Measurements from ENCODE around the gene PLEKHD1.

The PLEKHD1 gene

GRCh38 chr14:69519204-69520100 lies 34.9 kb downstream of the PLEKHD1 start:
- DNase-seq = no peak

- DNase-seq = no peak
These were observed 37.5 kb downstream of the PLEKHD1 start for GRCh38 chr14:69522026-69522425.

GRCh38 chr14:69525896-69526295 lies 41.4 kb downstream of the PLEKHD1 start:
- DNase-seq = no peak

GRCh38 chr14:69527635-69528034 lies 43.1 kb downstream of the PLEKHD1 start:
- no peak for DNase-seq

GRCh38 chr14:69528143-69528542 lies 43.6 kb downstream of the PLEKHD1 start:
- DNase-seq = no peak

- no peak for DNase-seq
These were observed 44.4 kb downstream of the PLEKHD1 start for GRCh38 chr14:69528930-69529329.

GRCh38 chr14:69529563-69529962 lies 45.0 kb downstream of the PLEKHD1 start:
- DNase-seq = no peak

- DNase-seq = no peak
These were observed 45.6 kb downstream of the PLEKHD1 start for GRCh38 chr14:69530095-69530494.

- DNase-seq = no peak
These were observed 46.6 kb downstream of the PLEKHD1 start for GRCh38 chr14:69531135-69531534.

- no peak for DNase-seq
These were observed 48.2 kb downstream of the PLEKHD1 start for GRCh38 chr14:69532561-69533340.

- DNase-seq = no peak
These were observed 50.8 kb downstream of the PLEKHD1 start for GRCh38 chr14:69535230-69535848.

GRCh38 chr14:69536971-69537370 lies 52.4 kb downstream of the PLEKHD1 start:
- DNase-seq = peak; percentile 8

- no peak for DNase-seq
These were observed 53.4 kb downstream of the PLEKHD1 start for GRCh38 chr14:69537900-69538299.

GRCh38 chr14:69538766-69539165 lies 54.2 kb downstream of the PLEKHD1 start:
- no peak for DNase-seq

GRCh38 chr14:69539631-69540410 lies 55.3 kb downstream of the PLEKHD1 start:
- no peak for DNase-seq

GRCh38 chr14:69540654-69541335 lies 56.3 kb downstream of the PLEKHD1 start:
- no peak for DNase-seq

- DNase-seq = no peak
These were observed 57.8 kb downstream of the PLEKHD1 start for GRCh38 chr14:69542311-69542710.

GRCh38 chr14:69543341-69544115 lies 59.0 kb downstream of the PLEKHD1 start:
- peak; percentile 85 for DNase-seq

- peak; percentile 26 for DNase-seq
These were observed 63.3 kb downstream of the PLEKHD1 start for GRCh38 chr14:69547701-69548348.

GRCh38 chr14:69548566-69548965 lies 64.0 kb downstream of the PLEKHD1 start:
- no peak for DNase-seq

GRCh38 chr14:69551511-69551910 lies 67.0 kb downstream of the PLEKHD1 start:
- no peak for DNase-seq
